SK-N-MC (cell line): Measurements from ENCODE around the gene NKX2-8.
"Not testable (repeated sequence)": the region's sequence is repeated elsewhere in the genome, so short reads cannot be mapped to it uniquely, and the experiment has no call there.

Source experiments
- DNase-seq: peaks from one replicate; pipeline ENCODE4 v3.0.0-alpha.2; 2011; ENCODE audit warnings: low read depth, low spot score
- H3K27ac ChIP-seq: fragments of 200-600 bp; sonication (generic); 2 replicates; pipeline ENCODE4 v1.5.1; 2016; ENCODE audit warnings: mixed run types
- H3K36me3 ChIP-seq: fragments of 200-600 bp; sonication (generic); 2 replicates; pipeline ENCODE4 v1.6.1; 2017; ENCODE audit warnings: antibody characterized with exemption, low read length, mixed read lengths; ENCODE audit not compliant: insufficient read depth
- H3K4me3 ChIP-seq: fragments of 200-600 bp; sonication (generic); 2 replicates; pipeline ENCODE4 v1.5.1; 2016
- H3K9ac ChIP-seq: fragments of 200-600 bp; sonication (generic); 2 replicates; pipeline ENCODE4 v1.8.0; 2017; ENCODE audit warnings: mixed run types, mixed read lengths; ENCODE audit not compliant: insufficient read length
- H3K9me3 ChIP-seq: fragments of 200-600 bp; sonication (generic); 2 replicates; pipeline ENCODE4 v1.6.1; 2017; ENCODE audit warnings: low read depth, mild to moderate bottlenecking, antibody characterized with exemption, low read length, moderate library complexity, mixed read lengths
- EZH2 ChIP-seq: fragments of 200-600 bp; sonication (generic); IDR thresholded peaks from one replicate; pipeline ENCODE4 v1.6.1; 2017; ENCODE audit warnings: antibody characterized with exemption
- FOXP2 ChIP-seq: optimal IDR thresholded peaks from 2 replicates; pipeline ENCODE3; 2011; ENCODE audit warnings: mild to moderate bottlenecking, moderate library complexity; ENCODE audit not compliant: insufficient read depth; ENCODE audit errors: extremely low read length, control extremely low read depth
- POLR2AphosphoS5 ChIP-seq: IDR thresholded peaks from 2 replicates; pipeline ENCODE4 v1.6.1; 2012; ENCODE audit warnings: mild to moderate bottlenecking, low read depth, low read length, borderline replicate concordance

Gene NKX2-8

GRCh38 chr14:36555998-36556743, 26.2 kb downstream of the NKX2-8 start:
- Histone ChIP-seq H3K4me3 (no peak overlapping the region), H3K9me3 (no peaks in the 10 kb centered on the region), H3K27ac (no peak overlapping the region), H3K36me3 (no peaks in the 10 kb centered on the region), H3K9ac (no peak overlapping the region)
- no peak for DNase-seq
- TF ChIP-seq POLR2AphosphoS5 (no peak), EZH2 (no peak), FOXP2 (no peak)

DNA sequence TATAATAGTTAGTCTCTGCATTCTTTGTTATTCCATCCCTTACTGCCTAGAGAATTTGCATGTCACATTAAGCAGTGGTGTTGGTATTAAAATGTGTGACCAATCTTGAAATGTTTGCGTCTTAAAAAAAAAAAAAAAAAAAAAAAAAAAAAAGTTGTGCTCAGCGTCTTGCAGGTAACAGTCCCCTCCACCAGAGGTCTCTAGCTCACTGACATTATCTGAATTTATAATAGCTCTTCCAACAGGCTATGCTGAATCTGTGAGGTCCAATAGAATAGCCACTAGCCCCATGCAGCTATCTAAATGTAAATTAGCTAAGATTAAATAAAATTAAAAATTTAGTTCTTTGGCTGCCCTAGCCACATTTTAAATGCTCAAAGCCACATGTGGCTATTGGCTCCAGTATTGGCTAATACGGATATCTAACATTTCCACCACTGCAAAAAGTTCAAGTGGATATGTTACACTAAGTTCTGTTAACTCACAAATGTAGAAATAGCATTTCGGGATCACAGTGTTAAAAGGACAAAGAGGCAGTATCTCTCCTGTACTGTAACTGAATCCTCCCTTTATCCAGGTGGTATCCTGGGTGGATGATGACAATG, 28.7 kb downstream of the NKX2-8 start:
- TF ChIP-seq EZH2 (no peak), FOXP2 (no peak), POLR2AphosphoS5 (no peak)
- no peak overlapping the region for H3K27ac ChIP-seq
- peak; percentile 26 for DNase-seq

DNA sequence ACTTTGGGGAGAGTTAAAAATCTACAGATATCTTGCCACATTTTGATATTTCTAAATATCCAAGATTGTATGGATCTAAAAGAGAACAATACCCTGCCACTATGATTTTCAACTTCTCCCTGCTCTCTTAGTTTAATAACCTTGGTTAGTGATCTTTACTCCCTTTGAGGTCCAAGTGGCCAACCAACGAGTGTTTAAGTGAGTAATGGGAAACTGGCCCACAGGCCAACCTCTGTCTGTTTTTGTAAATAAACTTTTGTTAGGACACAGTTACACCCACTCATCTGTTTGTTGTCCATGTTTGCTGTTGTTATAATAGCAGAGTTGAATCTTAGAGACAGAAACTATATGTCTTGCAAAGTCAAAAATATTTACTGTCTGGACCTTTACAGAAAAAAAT, 31.5 kb downstream of the NKX2-8 start:
- H3K9ac ChIP-seq = no peak overlapping the region
- no peak overlapping the region for H3K27ac ChIP-seq
- TF ChIP-seq EZH2 (no peak), POLR2AphosphoS5 (no peak), FOXP2 (no peak)
- DNase-seq = no peak
- no peaks in the 10 kb centered on the region for H3K9me3 ChIP-seq
- no peaks in the 10 kb centered on the region for H3K36me3 ChIP-seq
- H3K4me3 ChIP-seq = no peak overlapping the region

More for the DNA sequence above, 28.7 kb downstream of the NKX2-8 start:
- Histone ChIP-seq H3K4me3 (no peak overlapping the region), H3K9me3 (no peaks in the 10 kb centered on the region), H3K36me3 (no peaks in the 10 kb centered on the region), H3K9ac (no peak overlapping the region)

GRCh38 chr14:36544280-36544679, 38.1 kb downstream of the NKX2-8 start:
- H3K36me3 ChIP-seq, H3K4me3 ChIP-seq, H3K27ac ChIP-seq, H3K9me3 ChIP-seq, DNase-seq, H3K9ac ChIP-seq: not testable (repeated sequence)

GRCh38 chr14:36538051-36538450, 44.4 kb downstream of the NKX2-8 start:
- Histone ChIP-seq H3K4me3 (no peak overlapping the region), H3K9ac (no peak overlapping the region), H3K27ac (no peak overlapping the region), H3K9me3 (peaks cover 4% of the 10 kb centered on the region; the same call in 1 of the 2 replicates), H3K36me3 (no peaks in the 10 kb centered on the region)
- TF ChIP-seq EZH2 = no peak
- no peak for DNase-seq
